SU-DHL-6 (cell line): ENCODE data around the gene ARPC2.

Source experiments
- CTCF ChIP-seq: fragments of 200-600 bp; sonication (generic); IDR thresholded peaks from one replicate; pipeline ENCODE4 v1.5.1; 2017; ENCODE audit warnings: antibody characterized with exemption, mild to moderate bottlenecking, low read length, moderate library complexity; ENCODE audit not compliant: insufficient read depth, poor library complexity, severe bottlenecking
- EZH2phosphoT487 ChIP-seq: fragments of 200-600 bp; sonication (generic), shearing (Covaris generic); conservative IDR thresholded peaks from 2 replicates; pipeline ENCODE4 v1.6.1; 2018; ENCODE audit warnings: mild to moderate bottlenecking, antibody characterized with exemption, low read length, moderate library complexity, mixed read lengths

GRCh38 chr2:218184331-218184730 is 32.7 kb upstream of the ARPC2 start:
- no peak for TF ChIP-seq CTCF
- no peak for TF ChIP-seq EZH2phosphoT487
